ENCODE measurements around the gene STXBP4.

The STXBP4 gene

DNA sequence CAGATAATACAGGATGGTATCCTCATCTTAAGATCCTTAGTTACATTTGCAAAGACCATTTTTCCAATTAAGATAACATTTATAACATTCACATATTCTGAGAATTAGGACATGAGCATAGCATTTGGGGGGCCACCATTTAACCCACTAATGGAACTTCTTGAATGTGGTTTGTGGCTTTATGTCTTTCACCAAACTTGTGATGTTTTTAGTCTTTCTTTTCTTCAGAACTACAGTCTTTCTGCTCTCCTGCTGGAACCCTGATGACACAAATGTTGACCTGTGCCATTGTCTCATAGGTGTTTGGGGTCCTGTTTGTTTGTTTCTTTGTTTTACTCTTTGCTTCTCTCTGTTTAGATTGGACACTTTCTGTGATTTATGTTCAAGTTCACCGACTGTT lies 23.3 kb upstream of the STXBP4 start:
- Histone ChIP-seq H4K91ac (ENCODE audit: low read depth, low read length) (no peak overlapping the region), H3K14ac (ENCODE audit: low read length) (no peak overlapping the region), H3K9me3 (ENCODE audit: insufficient read depth, low read depth, low read length) (no peaks in the 10 kb centered on the region), H3K79me1 (ENCODE audit: low read length) (no peaks in the 10 kb centered on the region), H3K4me3 (ENCODE audit: low read depth, low read length) (no peak overlapping the region), H2AK5ac (ENCODE audit: low read length) (no peak overlapping the region), H3K79me2 (ENCODE audit: control insufficient read depth, insufficient read depth, low read length, poor library complexity) (no peaks in the 10 kb centered on the region), H4K8ac (ENCODE audit: low read depth, low read length) (no peak overlapping the region), H4K12ac (ENCODE audit: low read depth, low read length) (no peak overlapping the region), H3K18ac (ENCODE audit: low read length) (no peak overlapping the region), H3K4me2 (ENCODE audit: low read length) (no peak overlapping the region), H2BK5ac (ENCODE audit: low read depth, low read length, poor library complexity) (no peak overlapping the region), H2BK120ac (ENCODE audit: insufficient read depth, low read length, poor library complexity) (no peak overlapping the region), H3K4ac (ENCODE audit: low read depth, low read length) (no peak overlapping the region), H3K23ac (ENCODE audit: low read length) (no peak overlapping the region), H3K9ac (ENCODE audit: low read length) (no peak overlapping the region), H3K27ac (ENCODE audit: low read depth, low read length) (no peak overlapping the region), H3K36me3 (ENCODE audit: control insufficient read depth in 1 of 2, insufficient read depth in 2 of 2, low read length in 2 of 2) (no peaks in the 10 kb centered on the region), H3K27me3 (ENCODE audit: insufficient read depth, low read length) (no peaks in the 10 kb centered on the region), H2BK12ac (ENCODE audit: low read length) (no peak overlapping the region), H2AFZ (ENCODE audit: insufficient read depth, low read length, poor library complexity) (no peak overlapping the region), H3K4me1 (ENCODE audit: control insufficient read depth in 1 of 2, insufficient read depth in 2 of 2, low read length in 2 of 2) (peaks cover 0 to 3% of the 10 kb centered on the region in 2 experiments)
- no CpG with 5 or more reads among the region's 1 CpG for WGBS (ENCODE audit: extremely low coverage, insufficient coverage, insufficient read length)
- no peak for DNase-seq

DNA sequence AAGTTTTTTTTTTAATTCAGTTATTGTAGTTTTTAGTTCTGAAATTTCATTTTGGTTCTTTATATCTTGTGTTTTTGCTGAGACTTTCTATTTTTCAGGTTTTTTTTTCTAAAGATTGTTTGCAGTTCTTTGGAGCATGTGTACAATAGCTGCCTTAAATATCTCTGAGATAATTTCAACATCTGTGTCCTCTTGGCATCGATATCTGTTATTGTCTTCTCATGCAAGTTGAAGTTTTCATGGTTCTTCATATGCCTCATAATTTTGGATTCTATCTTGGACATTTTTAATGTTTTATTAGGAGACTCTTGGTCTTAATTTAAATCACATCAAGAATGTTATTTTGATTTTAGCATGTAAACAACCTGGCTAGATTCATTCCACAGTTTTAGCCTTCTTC lies 22.9 kb upstream of the STXBP4 start:
- H2BK12ac ChIP-seq (ENCODE audit: low read length): no peak overlapping the region
- no peak for DNase-seq

DNA sequence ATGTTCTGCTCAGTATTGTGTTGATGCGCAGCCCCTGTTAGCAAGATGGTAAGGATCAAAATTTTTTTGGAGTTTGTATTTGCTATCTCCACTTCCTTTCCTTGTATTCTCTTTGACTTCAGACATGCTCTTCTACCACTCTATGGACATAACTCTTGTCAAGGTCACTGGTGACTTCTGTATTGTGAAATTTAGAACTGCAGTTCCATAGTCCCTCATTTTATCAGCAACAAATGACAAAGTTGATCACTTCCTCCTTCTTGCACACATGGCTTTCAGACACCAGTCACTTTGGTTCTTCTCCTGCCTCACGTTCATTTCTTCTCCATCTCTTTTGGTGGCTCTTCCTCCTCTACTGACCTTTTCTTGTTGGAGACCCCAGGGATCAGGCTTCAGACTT lies 21.2 kb upstream of the STXBP4 start:
- Histone ChIP-seq H3K18ac (ENCODE audit: low read length) (no peak overlapping the region), H3K9me3 (ENCODE audit: insufficient read depth, low read depth, low read length) (no peaks in the 10 kb centered on the region), H2AK5ac (ENCODE audit: low read length) (no peak overlapping the region), H3K23ac (ENCODE audit: low read length) (no peak overlapping the region), H3K27me3 (ENCODE audit: insufficient read depth, low read length) (no peaks in the 10 kb centered on the region), H3K9ac (ENCODE audit: low read length) (no peak overlapping the region), H2BK120ac (ENCODE audit: insufficient read depth, low read length, poor library complexity) (no peak overlapping the region), H2BK12ac (ENCODE audit: low read length) (no peak overlapping the region), H3K4me3 (ENCODE audit: low read depth, low read length) (no peak overlapping the region), H2BK5ac (ENCODE audit: low read depth, low read length, poor library complexity) (no peak overlapping the region), H2AFZ (ENCODE audit: insufficient read depth, low read length, poor library complexity) (no peak overlapping the region), H3K4me2 (ENCODE audit: low read length) (no peak overlapping the region), H3K36me3 (ENCODE audit: control insufficient read depth in 1 of 2, insufficient read depth in 2 of 2, low read length in 2 of 2) (peaks cover 0 to 3% of the 10 kb centered on the region in 2 experiments), H4K91ac (ENCODE audit: low read depth, low read length) (no peak overlapping the region), H4K12ac (ENCODE audit: low read depth, low read length) (no peak overlapping the region), H3K79me1 (ENCODE audit: low read length) (no peaks in the 10 kb centered on the region), H3K14ac (ENCODE audit: low read length) (no peak overlapping the region), H3K79me2 (ENCODE audit: control insufficient read depth, insufficient read depth, low read length, poor library complexity) (no peaks in the 10 kb centered on the region), H4K8ac (ENCODE audit: low read depth, low read length) (no peak overlapping the region), H3K27ac (ENCODE audit: low read depth, low read length) (no peak overlapping the region), H3K4ac (ENCODE audit: low read depth, low read length) (no peak overlapping the region), H3K4me1 (ENCODE audit: control insufficient read depth in 1 of 2, insufficient read depth in 2 of 2, low read length in 2 of 2) (peaks cover 0 to 3% of the 10 kb centered on the region in 2 experiments)
- no peak for DNase-seq
- no CpG with 5 or more reads among the region's 2 CpGs for WGBS (ENCODE audit: extremely low coverage, insufficient coverage, insufficient read length)

More for the DNA sequence above, 22.9 kb upstream of the STXBP4 start:
- no peaks in the 10 kb centered on the region for H3K36me3 ChIP-seq (ENCODE audit: control insufficient read depth in 1 of 2, insufficient read depth in 2 of 2, low read length in 2 of 2)
- no peak overlapping the region for H3K18ac ChIP-seq (ENCODE audit: low read length)
- peaks cover 0 to 3% of the 10 kb centered on the region in 2 experiments for H3K4me1 ChIP-seq (ENCODE audit: control insufficient read depth in 1 of 2, insufficient read depth in 2 of 2, low read length in 2 of 2)
- no CpG with 5 or more reads among the region's 1 CpG for WGBS (ENCODE audit: extremely low coverage, insufficient coverage, insufficient read length)
- no peak overlapping the region for H4K12ac ChIP-seq (ENCODE audit: low read depth, low read length)
- H3K9me3 ChIP-seq (ENCODE audit: insufficient read depth, low read depth, low read length): no peaks in the 10 kb centered on the region
- no peaks in the 10 kb centered on the region for H3K79me2 ChIP-seq (ENCODE audit: control insufficient read depth, insufficient read depth, low read length, poor library complexity)
- H3K4ac ChIP-seq (ENCODE audit: low read depth, low read length): no peak overlapping the region
- H3K14ac ChIP-seq (ENCODE audit: low read length): no peak overlapping the region
- H2AFZ ChIP-seq (ENCODE audit: insufficient read depth, low read length, poor library complexity): no peak overlapping the region
- H4K8ac ChIP-seq (ENCODE audit: low read depth, low read length): no peak overlapping the region
- no peak overlapping the region for H2BK5ac ChIP-seq (ENCODE audit: low read depth, low read length, poor library complexity)
- H3K27ac ChIP-seq (ENCODE audit: low read depth, low read length): no peak overlapping the region
- no peak overlapping the region for H3K4me2 ChIP-seq (ENCODE audit: low read length)
- H2BK120ac ChIP-seq (ENCODE audit: insufficient read depth, low read length, poor library complexity): no peak overlapping the region
- no peak overlapping the region for H3K4me3 ChIP-seq (ENCODE audit: low read depth, low read length)
- no peak overlapping the region for H3K23ac ChIP-seq (ENCODE audit: low read length)
- H3K27me3 ChIP-seq (ENCODE audit: insufficient read depth, low read length): no peaks in the 10 kb centered on the region
- H4K91ac ChIP-seq (ENCODE audit: low read depth, low read length): no peak overlapping the region
- no peaks in the 10 kb centered on the region for H3K79me1 ChIP-seq (ENCODE audit: low read length)
- H2AK5ac ChIP-seq (ENCODE audit: low read length): no peak overlapping the region
- H3K9ac ChIP-seq (ENCODE audit: low read length): no peak overlapping the region

DNA sequence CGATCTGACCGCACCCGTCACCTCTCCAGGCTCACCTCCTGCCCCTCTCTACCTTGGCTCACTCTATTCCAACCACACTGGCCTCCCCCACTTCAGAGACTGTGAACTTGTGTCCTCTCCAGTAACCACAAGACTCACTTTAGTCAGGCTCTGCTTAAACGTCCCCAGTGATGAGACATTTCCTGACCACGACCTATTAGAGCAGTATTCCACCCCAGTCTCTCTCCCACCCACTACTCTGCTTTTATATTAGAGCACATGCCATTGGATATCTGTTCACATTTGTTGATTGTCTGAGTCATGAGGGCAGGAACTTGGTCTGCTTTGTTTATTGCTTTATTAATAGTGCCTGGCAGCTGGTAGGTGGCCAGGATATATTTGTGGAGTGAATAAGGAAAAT lies 20.2 kb upstream of the STXBP4 start:
- H2BK5ac ChIP-seq (ENCODE audit: low read depth, low read length, poor library complexity): no peak overlapping the region
- H3K27me3 ChIP-seq (ENCODE audit: insufficient read depth, low read length): no peaks in the 10 kb centered on the region
- H3K18ac ChIP-seq (ENCODE audit: low read length): no peak overlapping the region
- H3K27ac ChIP-seq (ENCODE audit: low read depth, low read length): no peak overlapping the region
- H3K4me1 ChIP-seq (ENCODE audit: control insufficient read depth in 1 of 2, insufficient read depth in 2 of 2, low read length in 2 of 2): peaks cover 0 to 3% of the 10 kb centered on the region in 2 experiments
- no peak overlapping the region for H4K12ac ChIP-seq (ENCODE audit: low read depth, low read length)
- no peak overlapping the region for H3K23ac ChIP-seq (ENCODE audit: low read length)
- H2BK120ac ChIP-seq (ENCODE audit: insufficient read depth, low read length, poor library complexity): no peak overlapping the region
- H4K91ac ChIP-seq (ENCODE audit: low read depth, low read length): no peak overlapping the region
- H2BK12ac ChIP-seq (ENCODE audit: low read length): no peak overlapping the region
- H3K79me2 ChIP-seq (ENCODE audit: control insufficient read depth, insufficient read depth, low read length, poor library complexity): no peaks in the 10 kb centered on the region
- no peaks in the 10 kb centered on the region for H3K9me3 ChIP-seq (ENCODE audit: insufficient read depth, low read depth, low read length)
- no peak overlapping the region for H3K14ac ChIP-seq (ENCODE audit: low read length)
- WGBS (ENCODE audit: extremely low coverage, insufficient coverage, insufficient read length): no CpG with 5 or more reads among the region's 5 CpGs
- no peak overlapping the region for H3K4me2 ChIP-seq (ENCODE audit: low read length)
- H3K79me1 ChIP-seq (ENCODE audit: low read length): no peaks in the 10 kb centered on the region
- H3K4ac ChIP-seq (ENCODE audit: low read depth, low read length): no peak overlapping the region
- H2AFZ ChIP-seq (ENCODE audit: insufficient read depth, low read length, poor library complexity): no peak overlapping the region
- no peak overlapping the region for H4K8ac ChIP-seq (ENCODE audit: low read depth, low read length)
- H3K9ac ChIP-seq (ENCODE audit: low read length): no peak overlapping the region
- no peak for DNase-seq
- H2AK5ac ChIP-seq (ENCODE audit: low read length): no peak overlapping the region
- peaks cover 5 to 8% of the 10 kb centered on the region in 2 experiments for H3K36me3 ChIP-seq (ENCODE audit: control insufficient read depth in 1 of 2, insufficient read depth in 2 of 2, low read length in 2 of 2)
- no peak overlapping the region for H3K4me3 ChIP-seq (ENCODE audit: low read depth, low read length)

Measured in trophoblast cell (in vitro differentiated cells and primary cell).